ENCODE data around the gene STXBP6. TPM values are rescaled to one million over a fixed set of nuclear protein-coding genes. Genes with fewer than 3 reads are reported as not detected.

The STXBP6 gene
- total and polyA plus RNA-seq, 2 of the 13 experiments (the other 11 are each of a cell fraction or from before 2014, with no cell fraction given): 35.3 to 42.8 TPM

- DNase-seq (ENCODE audit: low spot score) (no peak), FAIRE-seq (no peak), ATAC-seq (no peak)
- in situ Hi-C loops (cut with HindIII; ENCODE audit: extremely low pct_ligation_motif_present, low pct_unique_long_range_greater_than_20kb): no loop called here
- no peaks in the 10 kb centered on the region for H4K20me1 ChIP-seq (ENCODE audit: insufficient read depth, low read length)
- H3K4me1 ChIP-seq (ENCODE audit: insufficient read depth, low read length): no peaks in the 10 kb centered on the region
- H3K4me3 ChIP-seq (replicated peaks in 1 of 3; ENCODE audit: insufficient read depth in 1 of 3, low read depth in 2 of 3, low read length in 3 of 3): no peak overlapping the region
- no TSS peak for BruUV-seq (replicated peaks)
- H3K79me2 ChIP-seq (ENCODE audit: insufficient read depth, low read length): no peaks in the 10 kb centered on the region
- H3K27ac ChIP-seq (ENCODE audit: extremely low read length, insufficient read depth, low read length): no peak overlapping the region
- ChIA-PET CTCF (ENCODE audit: low intra/inter-chr PET ratio, low total read pairs) (no interaction called here), POLR2A (no interaction called here)
- WGBS (ENCODE audit: low lambda C conversion rate): 18% methylated on average over 2 of the region's 2 CpGs
- intact Hi-C loops (cut with micrococcal nuclease; ENCODE audit: unreplicated experiment): no loop called here
- H3K9ac ChIP-seq (ENCODE audit: insufficient read depth, low read depth, low read length): no peak overlapping the region
- H2AFZ ChIP-seq (ENCODE audit: low read length): no peak overlapping the region
- peaks cover 0 to 22% of the 10 kb centered on the region in 2 experiments; a peak in 2 of 5 replicates for H3K27me3 ChIP-seq (ENCODE audit: control insufficient read depth in 1 of 2, insufficient read depth in 2 of 2, low read length in 2 of 2)
- TF ChIP-seq RAD51 (IDR thresholded peaks at IDR 0.05; ENCODE audit: borderline replicate concordance) (peak; percentile 51; the same call in 1 of the 2 replicates), TIGD3 (CRISPR knock-in tag; IDR thresholded peaks at IDR 0.05; ENCODE audit: borderline replicate concordance) (no peak), ZFYVE20 (CRISPR knock-in tag; IDR thresholded peaks at IDR 0.05; ENCODE audit: borderline replicate concordance, low read depth) (0 out of 2 replicates have a peak, but pooled peaks have one; percentile 44), MNT (IDR thresholded peaks at IDR 0.05) (peak; percentile 77)
- H3K4me2 ChIP-seq (ENCODE audit: low read depth, low read length): no peak overlapping the region
- H3K36me3 ChIP-seq (replicated peaks in 1 of 2; ENCODE audit: control insufficient read depth in 1 of 2, insufficient read depth in 2 of 2, low read length in 2 of 2): no peaks in the 10 kb centered on the region
- H3K9me3 ChIP-seq (ENCODE audit: low read length): no peaks in the 10 kb centered on the region
Measured at GRCh38 chr14:24777678-24778077, 272.3 kb downstream of the STXBP6 start.

GRCh38 chr14:24775950-24776349 is 274.0 kb downstream of the STXBP6 start:
- WGBS (ENCODE audit: low lambda C conversion rate): 54% methylated on average over 8 of the region's 8 CpGs
- intact Hi-C loops (cut with micrococcal nuclease; ENCODE audit: unreplicated experiment): no loop called here
- POLR2A ChIA-PET: no interaction called here
- TF ChIP-seq ETV6 (CRISPR knock-in tag; conservative IDR thresholded peaks at IDR 0.05) (no peak), ZNF234 (CRISPR knock-in tag; conservative IDR thresholded peaks at IDR 0.05) (no peak), ZNF879 (CRISPR knock-in tag; IDR thresholded peaks at IDR 0.05) (no peak), ZNF138 (CRISPR knock-in tag; IDR thresholded peaks at IDR 0.05; ENCODE audit: low read depth) (no peak), HINFP (CRISPR knock-in tag; IDR thresholded peaks at IDR 0.05; ENCODE audit: low read depth) (no peak), NFATC3 (CRISPR knock-in tag; IDR thresholded peaks at IDR 0.05) (no peak), HOXD1 (CRISPR knock-in tag; IDR thresholded peaks at IDR 0.05) (no peak), GATAD1 (CRISPR knock-in tag; IDR thresholded peaks at IDR 0.05) (no peak), IKZF4 (CRISPR knock-in tag; IDR thresholded peaks at IDR 0.05; ENCODE audit: borderline replicate concordance, low read depth, not compliant biosample characterization) (no peak), SRSF9 (IDR thresholded peaks at IDR 0.05; ENCODE audit: borderline replicate concordance, insufficient read depth, low read depth, low read length, poor library complexity, severe bottlenecking) (no peak), GTF3A (CRISPR knock-in tag; conservative IDR thresholded peaks at IDR 0.05) (no peak)

More at GRCh38 chr14:24775950-24776349, 274.0 kb downstream of the STXBP6 start:
- in situ Hi-C loops (cut with HindIII; ENCODE audit: extremely low pct_ligation_motif_present, low pct_unique_long_range_greater_than_20kb): no loop called here
- Histone ChIP-seq H4K20me1 (ENCODE audit: insufficient read depth, low read length) (no peaks in the 10 kb centered on the region), H3K4me2 (ENCODE audit: low read depth, low read length) (no peak overlapping the region), H3K9ac (ENCODE audit: insufficient read depth, low read depth, low read length) (no peak overlapping the region), H2AFZ (ENCODE audit: low read length) (no peak overlapping the region), H3K79me2 (ENCODE audit: insufficient read depth, low read length) (no peaks in the 10 kb centered on the region), H3K36me3 (replicated peaks in 1 of 2; ENCODE audit: control insufficient read depth in 1 of 2, insufficient read depth in 2 of 2, low read length in 2 of 2) (no peaks in the 10 kb centered on the region), H3K9me3 (ENCODE audit: low read length) (no peaks in the 10 kb centered on the region), H3K4me3 (replicated peaks in 1 of 3; ENCODE audit: insufficient read depth in 1 of 3, low read depth in 2 of 3, low read length in 3 of 3) (no peak overlapping the region), H3K4me1 (ENCODE audit: insufficient read depth, low read length) (no peaks in the 10 kb centered on the region), H3K27me3 (ENCODE audit: control insufficient read depth in 1 of 2, insufficient read depth in 2 of 2, low read length in 2 of 2) (peaks cover 0 to 17% of the 10 kb centered on the region in 2 experiments; a peak in 2 of 5 replicates), H3K27ac (ENCODE audit: extremely low read length, insufficient read depth, low read length) (no peak overlapping the region)
- no TSS peak for BruUV-seq (replicated peaks)
- no peak for DNase-seq (ENCODE audit: low spot score)
- CTCF ChIA-PET (ENCODE audit: low intra/inter-chr PET ratio, low total read pairs): no interaction called here
- FAIRE-seq: no peak
- ATAC-seq: no peak

All from HepG2 (cell line).